H1 (cell line): ENCODE measurements around the gene NRXN2. TPM values are rescaled to one million over a fixed set of nuclear protein-coding genes. Genes with fewer than 3 reads are reported as not detected.

Experiments used
- CTCF ChIA-PET: fragments of 300-600 bp; sonication (Branson Sonifier 250); formaldehyde crosslinking; loops from one replicate; lab custom pipeline; 2021; ENCODE audit not compliant: partially characterized antibody; lab: Charles Lee
- POLR2A ChIA-PET: fragments of 300-600 bp; sonication (Branson Sonifier 250); formaldehyde crosslinking; loops from one replicate; lab custom pipeline; 2021; ENCODE audit warnings: inconsistent platforms; ENCODE audit not compliant: partially characterized antibody; lab: Charles Lee
- DNase-seq, 2 experiments: peaks; one replicate each; pipeline versions ENCODE4 v3.0.0 to v3.0.0-alpha.2; 2010 to 2022; ENCODE audit warnings: low spot score in 2 of 2, low read depth in 1 of 2, mixed read lengths in 1 of 2
- FAIRE-seq: peaks from 2 replicates; lab custom pipeline; 2011; peaks lifted over from hg19 to GRCh38; lab: Jason Lieb, UNC
- H2AFZ ChIP-seq: 2 replicates; pipeline ENCODE4 v1.8.1; 2012; ENCODE audit warnings: low read length, inconsistent platforms
- H2AK5ac ChIP-seq: 2 replicates; pipeline ENCODE4 v1.6.1; 2013; ENCODE audit warnings: low read depth, low read length
- H2BK120ac ChIP-seq: replicated peaks from 2 replicates; pipeline ENCODE3; 2013; ENCODE audit warnings: low read depth, low read length, inconsistent platforms
- H2BK12ac ChIP-seq: 2 replicates; pipeline ENCODE4 v1.6.1; 2013; ENCODE audit warnings: low read depth, low read length
- H2BK15ac ChIP-seq: 2 replicates; pipeline ENCODE4 v1.6.1; 2013; ENCODE audit warnings: low read length
- H2BK20ac ChIP-seq: 2 replicates; pipeline ENCODE4 v1.6.1; 2013; ENCODE audit warnings: low read length
- H2BK5ac ChIP-seq: 2 replicates; pipeline ENCODE4 v1.6.1; 2013; ENCODE audit warnings: low read depth, low read length
- H3K14ac ChIP-seq: 2 replicates; pipeline ENCODE4 v1.6.1; 2013; ENCODE audit warnings: inconsistent platforms; ENCODE audit not compliant: insufficient read length
- H3K18ac ChIP-seq: 2 replicates; pipeline ENCODE4 v1.6.1; 2013; ENCODE audit warnings: low read length; ENCODE audit errors: extremely low read depth
- H3K23ac ChIP-seq: 2 replicates; pipeline ENCODE4 v1.6.1; 2013; ENCODE audit warnings: inconsistent platforms; ENCODE audit not compliant: insufficient read length
- H3K23me2 ChIP-seq: 2 replicates; pipeline ENCODE4 v1.6.1; 2013; ENCODE audit warnings: low read depth, low read length
- H3K27ac ChIP-seq: 2 replicates; pipeline ENCODE4 v1.6.1; 2011; ENCODE audit warnings: low read depth, low read length, inconsistent platforms
- H3K27me3 ChIP-seq, 4 experiments: replicated peaks in 1 of 4; 1 replicate in 1 of 4; 2 replicates in 3 of 4; pipeline versions ENCODE4 v1.6.1 to v1.8.1; 2011 to 2013; ENCODE audit warnings: low read length in 3 of 4, mild to moderate bottlenecking in 3 of 4, inconsistent platforms in 2 of 4, mixed read lengths in 2 of 4, moderate library complexity in 1 of 4; ENCODE audit not compliant: control insufficient read depth in 3 of 4, insufficient read depth in 3 of 4; ENCODE audit errors: extremely low read depth in 1 of 4
- H3K36me3 ChIP-seq, 4 experiments: 2 replicates each; pipeline versions ENCODE4 v1.6.1 to v1.8.1; 2011 to 2013; ENCODE audit warnings: mild to moderate bottlenecking in 4 of 4, low read length in 3 of 4, moderate library complexity in 2 of 4, control low read depth in 1 of 4, inconsistent platforms in 1 of 4; ENCODE audit not compliant: insufficient read depth in 4 of 4, control insufficient read depth in 2 of 4
- H3K4ac ChIP-seq: replicated peaks from 2 replicates; pipeline ENCODE3; 2013; ENCODE audit warnings: low read length, low read depth, mixed read lengths, inconsistent platforms; ENCODE audit not compliant: insufficient read length
- H3K4me1 ChIP-seq, 4 experiments: replicated peaks in 1 of 4; 1 replicate in 1 of 4; 2 replicates in 3 of 4; pipeline versions ENCODE4 v1.6.1 to v1.8.1; 2011 to 2013; ENCODE audit warnings: low read length in 3 of 4, inconsistent platforms in 2 of 4, mixed read lengths in 1 of 4; ENCODE audit not compliant: insufficient read depth in 4 of 4, control insufficient read depth in 3 of 4
- H3K4me2 ChIP-seq, 2 experiments: 2 replicates each; pipeline versions ENCODE4 v1.6.1 to v1.8.1; 2011 to 2013; ENCODE audit warnings: low read depth in 2 of 2, low read length in 2 of 2, control low read depth in 1 of 2, inconsistent platforms in 1 of 2, mild to moderate bottlenecking in 1 of 2; ENCODE audit not compliant: insufficient read depth in 1 of 2
- H3K4me3 ChIP-seq, 4 experiments: fragments of 200-600, 300-600 bp in 1 of 4; sonication (generic), shearing (Covaris generic), sonication (Bioruptor Twin) in 1 of 4; 2 replicates each; pipeline versions ENCODE4 v1.5.1 to v1.8.1; 2011 to 2016; ENCODE audit warnings: low read length in 4 of 4, low read depth in 3 of 4, control low read depth in 2 of 4, inconsistent platforms in 2 of 4, mild to moderate bottlenecking in 2 of 4, mixed read lengths in 1 of 4, moderate library complexity in 1 of 4; ENCODE audit not compliant: insufficient read depth in 2 of 4; ENCODE audit errors: extremely low read depth in 1 of 4
- H3K56ac ChIP-seq: replicated peaks from 2 replicates; pipeline ENCODE3; 2013; ENCODE audit warnings: low read depth, mild to moderate bottlenecking, mixed read lengths, low read length, inconsistent platforms; ENCODE audit not compliant: insufficient read length
- H3K79me1 ChIP-seq: 2 replicates; pipeline ENCODE4 v1.6.1; 2013; ENCODE audit warnings: low read depth, low read length, control low read depth
- H3K79me2 ChIP-seq, 2 experiments: 2 replicates each; pipeline versions ENCODE4 v1.6.1 to v1.8.1; 2012 to 2013; ENCODE audit warnings: low read length in 2 of 2, mild to moderate bottlenecking in 2 of 2, inconsistent platforms in 1 of 2; ENCODE audit not compliant: insufficient read depth in 2 of 2, control insufficient read depth in 1 of 2
- H3K9ac ChIP-seq, 4 experiments: replicated peaks in 1 of 4; 1 replicate in 1 of 4; 2 replicates in 3 of 4; pipeline versions ENCODE4 v1.6.1 to v1.8.1; 2011 to 2013; ENCODE audit warnings: low read depth in 3 of 4, low read length in 3 of 4, control low read depth in 2 of 4, mild to moderate bottlenecking in 2 of 4, moderate library complexity in 2 of 4, inconsistent platforms in 1 of 4; ENCODE audit errors: extremely low read depth in 1 of 4
- H3K9me3 ChIP-seq, 2 experiments: 2 replicates each; pipeline versions ENCODE4 v1.6.1 to v1.8.1; 2012 to 2013; ENCODE audit warnings: mild to moderate bottlenecking in 2 of 2, moderate library complexity in 2 of 2, control low read depth in 1 of 2, inconsistent platforms in 1 of 2, low read depth in 1 of 2, low read length in 1 of 2, mixed read lengths in 1 of 2; ENCODE audit not compliant: insufficient read depth in 2 of 2
- H4K20me1 ChIP-seq, 2 experiments: replicated peaks in 1 of 2; 2 replicates each; pipeline versions ENCODE3 to v1.8.1; 2011 to 2013; ENCODE audit warnings: inconsistent platforms in 2 of 2, low read length in 2 of 2, mild to moderate bottlenecking in 1 of 2; ENCODE audit not compliant: insufficient read depth in 2 of 2, control insufficient read depth in 1 of 2
- H4K5ac ChIP-seq: 2 replicates; pipeline ENCODE4 v1.6.1; 2013; ENCODE audit warnings: low read length, low read depth, mixed read lengths, inconsistent platforms; ENCODE audit not compliant: insufficient read length
- H4K8ac ChIP-seq: 2 replicates; pipeline ENCODE4 v1.8.0; 2013; ENCODE audit warnings: mild to moderate bottlenecking, moderate library complexity, low read length, inconsistent platforms; ENCODE audit not compliant: insufficient read depth; ENCODE audit errors: extremely low read depth
- H4K91ac ChIP-seq: replicated peaks from 2 replicates; pipeline ENCODE3; 2013; ENCODE audit warnings: low read length, mixed read lengths, inconsistent platforms; ENCODE audit not compliant: insufficient read length
- CHD2 ChIP-seq: IDR thresholded peaks from 2 replicates; pipeline ENCODE4 v1.6.1; 2012; ENCODE audit warnings: low read length, improper control_type of control experiment
- CREB1 ChIP-seq: IDR thresholded peaks from 2 replicates; pipeline ENCODE4 v1.6.1; 2012; ENCODE audit warnings: inconsistent platforms
- GTF2F1 ChIP-seq: IDR thresholded peaks from 2 replicates; pipeline ENCODE4 v1.6.1; 2012; ENCODE audit warnings: low read depth, low read length, improper control_type of control experiment, borderline replicate concordance
- JUND ChIP-seq: IDR thresholded peaks from 2 replicates; pipeline ENCODE4 v1.6.1; 2011; ENCODE audit warnings: mild to moderate bottlenecking, improper control_type of control experiment, low read length
- MAFK ChIP-seq: IDR thresholded peaks from 2 replicates; pipeline ENCODE4 v1.6.1; 2012; ENCODE audit warnings: low read depth, mild to moderate bottlenecking, improper control_type of control experiment, low read length
- SIX5 ChIP-seq: IDR thresholded peaks from 2 replicates; pipeline ENCODE4 v1.6.1; 2011; ENCODE audit warnings: mild to moderate bottlenecking, low read depth, low read length
- SP1 ChIP-seq: IDR thresholded peaks from 2 replicates; pipeline ENCODE4 v1.6.1; 2011; ENCODE audit warnings: low read depth, low read length
- SP2 ChIP-seq: IDR thresholded peaks from 2 replicates; pipeline ENCODE4 v1.6.1; 2012; ENCODE audit warnings: mild to moderate bottlenecking, low read length, inconsistent platforms
- TCF12 ChIP-seq: IDR thresholded peaks from 2 replicates; pipeline ENCODE4 v1.6.1; 2011; ENCODE audit warnings: low read depth, mild to moderate bottlenecking, low read length
- TEAD4 ChIP-seq: IDR thresholded peaks from 2 replicates; pipeline ENCODE4 v1.6.1; 2012; ENCODE audit warnings: low read depth, low read length, inconsistent platforms, mixed read lengths
- WGBS, 2 experiments: shearing (Covaris generic) in 1 of 2; methylation state at CpG; one replicate each; pipeline versions ENCODE4 v1.1.6 to v1.1.7; 2013 to 2015; ENCODE audit warnings: low lambda C conversion rate in 2 of 2, mixed read lengths in 2 of 2, inconsistent platforms in 1 of 2, low coverage in 1 of 2, missing lambda C conversion rate in 1 of 2; ENCODE audit not compliant: insufficient replicate concordance in 2 of 2, insufficient coverage in 1 of 2, insufficient read length in 1 of 2; ENCODE audit errors: extremely low coverage in 1 of 2, missing lambda C conversion rate in 1 of 2; 5-methylcytosine and 5-hydroxymethylcytosine counted together
- polyA plus RNA-seq, 7 experiments: library from polyadenylated mRNA; depleted of rRNA in 3 of 7; stranded (reverse) in 5 of 7; unstranded in 2 of 7; fragments of >200 nt in 5 of 7; fragments of 200-250 nt in 2 of 7; gene quantifications; 1 replicate in 5 of 7; 2 replicates in 1 of 7; 4 replicates in 1 of 7; pipeline versions ENCODE4 v1.2.1 to v1.2.3, GENCODE V29; 2011 to 2013; ENCODE audit warnings: missing spikeins in 2 of 7, mixed read lengths in 2 of 7
- total RNA-seq: library from RNA; stranded (reverse); fragmentation: NEBNext Ultra II Directional; extraction: Animal tissue kit (Norgen Biotek cat#: 25700); gene quantifications from 2 replicates; pipeline ENCODE4 v1.2.1, GENCODE V29; 2021
- TF ChIP-seq, protein P1 (sequence below): IDR thresholded peaks from 2 replicates; pipeline ENCODE4 v1.6.1; 2011; ENCODE audit warnings: low read depth, mild to moderate bottlenecking, low read length; ENCODE audit not compliant: insufficient read depth

The NRXN2 gene
- total and polyA plus RNA-seq, 2 of the 8 experiments (the other 6 are each of a cell fraction or from before 2014, with no cell fraction given): 1.3 to 11.5 TPM

GRCh38 chr11:64752175-64752970 is 29.4 kb upstream of the NRXN2 start:
- no peak overlapping the region for H3K18ac ChIP-seq
- H3K27me3 ChIP-seq: no peaks in the 10 kb centered on the region
- H3K23me2 ChIP-seq: no peaks in the 10 kb centered on the region
- H4K5ac ChIP-seq: no peak overlapping the region
- FAIRE-seq (no peak), DNase-seq (no peak)
- no peak overlapping the region for H2AFZ ChIP-seq
- H3K14ac ChIP-seq: no peak overlapping the region
- peak overlapping the region; percentile 17 for H4K91ac ChIP-seq
- no peak overlapping the region for H2BK20ac ChIP-seq
- H3K27ac ChIP-seq: no peak overlapping the region
- POLR2A ChIA-PET: interaction anchor here (0.6 to 42.9 kb wide), 5 partner anchors 3 to 870 kb away, joined by 3 to 1087 read pairs (median 3); partner anchors contain the start of genes PYGM, RASGRP2 and SF1
- no peaks in the 10 kb centered on the region for H3K79me2 ChIP-seq
- no peak overlapping the region for H3K4me2 ChIP-seq
- CTCF ChIA-PET: interaction anchor here (0.7 to 23.7 kb wide), 11 partner anchors 10 to 396 kb away, joined by 3 to 376 read pairs (median 3); partner anchors contain the start of genes PYGM and RASGRP2
- no peak overlapping the region for H3K9ac ChIP-seq
- H3K4me3 ChIP-seq: no peak overlapping the region
- H3K56ac ChIP-seq: no peak overlapping the region
- H3K4me1 ChIP-seq: peaks cover 0 to 7% (median 3%) of the 10 kb centered on the region in 4 experiments; a peak in 4 of 7 replicates
- H3K23ac ChIP-seq: no peak overlapping the region
- H3K79me1 ChIP-seq: no peaks in the 10 kb centered on the region
- H2BK120ac ChIP-seq: no peak overlapping the region
- H3K9me3 ChIP-seq: no peaks in the 10 kb centered on the region
- no peak for TF ChIP-seq CREB1
- no peak for TF ChIP-seq SP1
- no peak for TF ChIP-seq TEAD4
- no peak for TF ChIP-seq CHD2
- TF ChIP-seq GTF2F1: no peak
- TF ChIP-seq SIX5: no peak
- no peak for TF ChIP-seq TCF12
- TF ChIP-seq, protein P1, sequence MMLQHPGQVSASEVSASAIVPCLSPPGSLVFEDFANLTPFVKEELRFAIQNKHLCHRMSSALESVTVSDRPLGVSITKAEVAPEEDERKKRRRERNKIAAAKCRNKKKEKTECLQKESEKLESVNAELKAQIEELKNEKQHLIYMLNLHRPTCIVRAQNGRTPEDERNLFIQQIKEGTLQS: no peak
- no peak for TF ChIP-seq SP2
- TF ChIP-seq MAFK: no peak
- no peak for TF ChIP-seq JUND
- no peaks in the 10 kb centered on the region; a peak in 1 of 8 replicates for H3K36me3 ChIP-seq
- H2BK15ac ChIP-seq: no peak overlapping the region
- H2BK5ac ChIP-seq: no peak overlapping the region; the same call in 1 of the 2 replicates
- no peak overlapping the region; the same call in 1 of the 2 replicates for H4K8ac ChIP-seq
- WGBS, 2 experiments: 88% methylated on average over 13 of the region's 14 CpGs; no CpG with 5 or more reads in 1 of the 2 experiments
- no peaks in the 10 kb centered on the region for H4K20me1 ChIP-seq
- no peak overlapping the region for H2AK5ac ChIP-seq
- H3K4ac ChIP-seq: peak overlapping the region; percentile 78
- peak overlapping the region; percentile 50; the same call in 1 of the 2 replicates for H2BK12ac ChIP-seq
